Measurements from ENCODE around the gene RAD51B. TPM values are rescaled to one million over a fixed set of nuclear protein-coding genes. Genes with fewer than 3 reads are reported as not detected.

RAD51B gene
- total RNA-seq, 5 donors from 2014 or later (not counting 1 experiment from before 2014, with no cell fraction given), result 25.4 to 47.9 (median 30.0) TPM

- ChIA-PET CTCF (interaction anchor here in 1 of 2 donors (0.6 kb wide), 1 partner anchor 123 kb away, joined by 5 read pairs; no protein-coding TSS in a partner anchor), POLR2A (no interaction called here)
- Mint-ChIP-seq H3K27ac (peak overlapping the region; percentile 50 to 69), H3K9me3 (no peaks in the 10 kb centered on the region), H3K4me3 (peak overlapping the region in 1 of 3 donors; percentile 49), H3K27me3 (no peaks in the 10 kb centered on the region), H3K4me1 (peaks cover 39 to 58% (median 46%) of the 10 kb centered on the region in 3 donors), H3K36me3 (no peaks in the 10 kb centered on the region)
- ATAC-seq (replicated peaks in 1 of 4) (peak; percentile 31 to 76 (median 54)), DNase-seq (peak in 6 of 35 experiments; percentile 4 to 30 (median 12))
- H3K4me1 ChIP-seq (ENCODE audit: control insufficient read depth in 1 of 2, extremely low read depth in 1 of 2, insufficient read depth in 2 of 2, low read length in 2 of 2), result peaks cover 38 to 40% of the 10 kb centered on the region in 2 experiments
- H3K27me3 ChIP-seq (replicated peaks in 1 of 2; ENCODE audit: control insufficient read depth in 2 of 2, extremely low read depth in 1 of 2, insufficient read depth in 2 of 2, low read length in 1 of 2), result no peaks in the 10 kb centered on the region
- no peak overlapping the region for H3K4me3 ChIP-seq (ENCODE audit: control insufficient read depth in 1 of 2, extremely low read depth in 1 of 2, low read length in 1 of 2)
- no peaks in the 10 kb centered on the region for H3K9me3 ChIP-seq
- no peaks in the 10 kb centered on the region for H3K36me3 ChIP-seq (ENCODE audit: control insufficient read depth in 2 of 2, extremely low read depth in 1 of 2, insufficient read depth in 1 of 2, low read length in 1 of 2)
- 85% methylated on average over 6 of the region's 8 CpGs for WGBS (ENCODE audit: insufficient coverage)
- no peak overlapping the region for H3K27ac ChIP-seq (ENCODE audit: low read length)
These were observed 745.5 kb downstream of the RAD51B start for GRCh38 chr14:68564826-68565759.

DNA sequence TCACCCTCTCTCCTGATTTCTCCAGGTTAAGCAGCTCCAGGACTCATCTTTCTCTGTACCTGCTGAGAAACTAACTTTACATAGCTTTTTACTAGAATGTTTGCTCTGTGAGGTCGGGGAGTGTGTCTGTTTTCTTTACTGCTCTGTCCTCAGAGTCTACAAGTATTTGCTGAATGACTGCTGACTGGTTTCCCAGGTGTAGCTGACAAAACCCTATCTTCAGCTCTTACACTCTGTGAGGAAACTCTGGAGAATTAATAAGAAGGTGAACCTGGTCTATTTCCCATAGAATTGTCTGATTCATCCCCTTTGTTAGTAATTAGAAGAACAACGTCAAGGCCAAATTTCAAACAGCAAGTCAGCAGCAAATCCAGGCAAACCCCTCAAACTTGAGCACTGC, 746.5 kb downstream of the RAD51B start:
- no peaks in the 10 kb centered on the region for H3K36me3 Mint-ChIP-seq
- Histone ChIP-seq H3K27me3 (replicated peaks in 1 of 2; ENCODE audit: control insufficient read depth in 2 of 2, extremely low read depth in 1 of 2, insufficient read depth in 2 of 2, low read length in 1 of 2) (no peaks in the 10 kb centered on the region), H3K4me3 (ENCODE audit: control insufficient read depth in 1 of 2, extremely low read depth in 1 of 2, low read length in 1 of 2) (no peak overlapping the region), H3K36me3 (ENCODE audit: control insufficient read depth in 2 of 2, extremely low read depth in 1 of 2, insufficient read depth in 1 of 2, low read length in 1 of 2) (no peaks in the 10 kb centered on the region), H3K4me1 (ENCODE audit: control insufficient read depth in 1 of 2, extremely low read depth in 1 of 2, insufficient read depth in 2 of 2, low read length in 2 of 2) (peaks cover 38 to 40% of the 10 kb centered on the region in 2 experiments), H3K9me3 (no peaks in the 10 kb centered on the region), H3K27ac (ENCODE audit: low read length) (no peak overlapping the region)
- H3K27me3 Mint-ChIP-seq, result no peaks in the 10 kb centered on the region
- no peak for ATAC-seq (replicated peaks in 1 of 4)
- no peak overlapping the region for H3K4me3 Mint-ChIP-seq
- 90% methylated on average over 2 of the region's 2 CpGs for WGBS (ENCODE audit: insufficient coverage)
- no peak for DNase-seq
- CTCF ChIA-PET, result no interaction called here
- POLR2A ChIA-PET, result no interaction called here
- peak overlapping the region in 1 of 2 donors; percentile 46 for H3K27ac Mint-ChIP-seq
- no peaks in the 10 kb centered on the region for H3K9me3 Mint-ChIP-seq
- H3K4me1 Mint-ChIP-seq, result peaks cover 39 to 54% (median 46%) of the 10 kb centered on the region in 3 donors

DNA sequence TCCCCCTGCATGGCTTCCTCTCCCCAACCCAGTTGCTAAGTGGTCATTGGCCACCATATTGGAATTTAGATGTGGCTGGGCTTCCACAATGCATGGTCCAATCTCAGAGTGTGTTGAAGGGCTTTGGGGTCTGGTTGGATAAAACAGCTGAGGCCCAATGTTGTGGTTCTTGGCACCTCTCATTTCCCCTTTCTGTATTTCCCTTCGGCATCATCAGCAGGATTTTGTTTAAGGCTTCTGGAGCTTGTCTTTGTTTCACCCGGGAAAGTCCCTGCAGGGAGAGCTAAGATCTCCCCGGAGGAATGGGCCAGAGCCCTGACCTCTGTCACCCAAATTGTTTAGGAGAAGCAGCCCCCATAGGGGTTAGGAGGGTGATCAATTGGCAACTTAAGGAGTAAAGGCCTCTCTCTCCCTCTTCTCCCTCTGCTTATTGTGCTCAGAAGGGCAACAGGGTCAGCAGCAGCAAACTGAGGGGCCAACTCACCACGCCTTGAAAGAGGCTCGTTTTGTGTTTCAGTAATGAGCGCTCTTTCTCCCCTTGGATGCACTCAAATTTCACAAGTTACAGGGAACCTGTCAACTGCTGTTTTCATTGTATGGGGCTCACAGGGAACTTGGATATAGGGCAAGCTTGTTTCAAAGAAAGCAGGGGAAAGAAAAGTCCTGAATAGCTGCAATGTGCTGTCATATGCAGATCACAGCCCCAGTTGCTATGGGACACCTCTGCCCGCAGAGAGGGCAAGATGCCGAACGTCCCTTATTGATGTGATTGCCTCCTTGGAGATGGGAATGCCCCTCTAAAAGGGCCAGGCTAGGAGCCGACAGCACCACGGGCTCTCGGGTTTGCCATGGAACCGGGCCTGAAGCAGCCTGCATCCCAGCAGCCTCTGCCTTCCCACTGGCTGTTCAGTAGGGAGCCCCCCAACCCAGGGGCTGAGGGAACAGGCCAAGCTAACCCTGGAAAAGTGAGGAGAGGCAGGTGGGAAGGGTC, 749.6 kb downstream of the RAD51B start:
- ChIA-PET POLR2A (no interaction called here), CTCF (interaction anchor here in 1 of 2 donors (0.5 kb wide), 1 partner anchor 404 kb away, joined by 3 read pairs; no protein-coding TSS in a partner anchor)
- H3K27me3 ChIP-seq (replicated peaks in 1 of 2; ENCODE audit: control insufficient read depth in 2 of 2, extremely low read depth in 1 of 2, insufficient read depth in 2 of 2, low read length in 1 of 2), result no peaks in the 10 kb centered on the region

DNA sequence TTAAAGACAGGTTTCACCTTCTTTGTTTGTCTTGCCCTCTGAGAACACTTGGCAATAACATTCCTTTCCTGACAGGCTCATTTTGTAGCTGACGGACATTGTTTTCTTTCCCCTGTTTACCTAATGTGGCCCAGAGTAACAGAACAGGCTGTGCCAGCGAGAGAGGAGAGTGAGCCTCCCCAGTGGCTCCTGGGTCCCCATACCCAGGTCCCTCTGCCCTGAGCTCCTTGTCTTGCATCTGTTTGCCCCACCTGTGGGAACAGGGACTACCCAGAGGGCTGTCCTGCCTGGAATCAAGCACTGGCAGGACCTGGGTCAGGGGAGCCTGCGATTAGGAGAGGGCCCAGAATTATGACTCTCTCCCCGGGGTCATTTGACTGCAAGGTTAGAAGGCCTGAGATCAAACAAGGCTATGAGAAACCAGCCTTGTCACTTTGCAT, 750.4 kb downstream of the RAD51B start:
- ChIA-PET CTCF (no interaction called here), POLR2A (no interaction called here)
- H3K36me3 ChIP-seq (ENCODE audit: control insufficient read depth in 2 of 2, extremely low read depth in 1 of 2, insufficient read depth in 1 of 2, low read length in 1 of 2), result peaks cover 0 to under 1% of the 10 kb centered on the region in 2 donors
- H3K27ac ChIP-seq (ENCODE audit: low read length), result no peak overlapping the region
- no peaks in the 10 kb centered on the region for H3K36me3 Mint-ChIP-seq
- no peaks in the 10 kb centered on the region for H3K27me3 Mint-ChIP-seq
- H3K9me3 ChIP-seq, result no peaks in the 10 kb centered on the region
- no peak for ATAC-seq (replicated peaks in 1 of 4)
- no peak overlapping the region for H3K4me3 ChIP-seq (ENCODE audit: control insufficient read depth in 1 of 2, extremely low read depth in 1 of 2, low read length in 1 of 2)
- H3K4me1 Mint-ChIP-seq, result peaks cover 13 to 25% (median 15%) of the 10 kb centered on the region in 3 donors
- DNase-seq, result no peak
- H3K9me3 Mint-ChIP-seq, result no peaks in the 10 kb centered on the region
- H3K27ac Mint-ChIP-seq, result no peak overlapping the region
- 92% methylated on average over 4 of the region's 4 CpGs for WGBS (ENCODE audit: insufficient coverage)
- H3K4me1 ChIP-seq (ENCODE audit: control insufficient read depth in 1 of 2, extremely low read depth in 1 of 2, insufficient read depth in 2 of 2, low read length in 2 of 2), result peaks cover 7 to 8% of the 10 kb centered on the region in 2 experiments
- H3K4me3 Mint-ChIP-seq, result no peak overlapping the region
- H3K27me3 ChIP-seq (replicated peaks in 1 of 2; ENCODE audit: control insufficient read depth in 2 of 2, extremely low read depth in 1 of 2, insufficient read depth in 2 of 2, low read length in 1 of 2), result no peaks in the 10 kb centered on the region

More for the DNA sequence above, 749.6 kb downstream of the RAD51B start:
- H3K9me3 Mint-ChIP-seq, result no peaks in the 10 kb centered on the region
- Histone ChIP-seq H3K36me3 (ENCODE audit: control insufficient read depth in 2 of 2, extremely low read depth in 1 of 2, insufficient read depth in 1 of 2, low read length in 1 of 2) (no peaks in the 10 kb centered on the region), H3K9me3 (no peaks in the 10 kb centered on the region), H3K4me3 (ENCODE audit: control insufficient read depth in 1 of 2, extremely low read depth in 1 of 2, low read length in 1 of 2) (no peak overlapping the region), H3K4me1 (ENCODE audit: control insufficient read depth in 1 of 2, extremely low read depth in 1 of 2, insufficient read depth in 2 of 2, low read length in 2 of 2) (peaks cover 15 to 16% of the 10 kb centered on the region in 2 experiments), H3K27ac (ENCODE audit: low read length) (no peak overlapping the region)
- H3K27ac Mint-ChIP-seq, result no peak overlapping the region
- no peak for ATAC-seq (replicated peaks in 1 of 4)
- no peaks in the 10 kb centered on the region for H3K36me3 Mint-ChIP-seq
- H3K4me1 Mint-ChIP-seq, result peaks cover 21 to 33% (median 21%) of the 10 kb centered on the region in 3 donors
- WGBS (ENCODE audit: insufficient coverage), result 85% methylated on average over 8 of the region's 13 CpGs
- no peak for DNase-seq
- no peaks in the 10 kb centered on the region for H3K27me3 Mint-ChIP-seq
- no peak overlapping the region for H3K4me3 Mint-ChIP-seq

DNA sequence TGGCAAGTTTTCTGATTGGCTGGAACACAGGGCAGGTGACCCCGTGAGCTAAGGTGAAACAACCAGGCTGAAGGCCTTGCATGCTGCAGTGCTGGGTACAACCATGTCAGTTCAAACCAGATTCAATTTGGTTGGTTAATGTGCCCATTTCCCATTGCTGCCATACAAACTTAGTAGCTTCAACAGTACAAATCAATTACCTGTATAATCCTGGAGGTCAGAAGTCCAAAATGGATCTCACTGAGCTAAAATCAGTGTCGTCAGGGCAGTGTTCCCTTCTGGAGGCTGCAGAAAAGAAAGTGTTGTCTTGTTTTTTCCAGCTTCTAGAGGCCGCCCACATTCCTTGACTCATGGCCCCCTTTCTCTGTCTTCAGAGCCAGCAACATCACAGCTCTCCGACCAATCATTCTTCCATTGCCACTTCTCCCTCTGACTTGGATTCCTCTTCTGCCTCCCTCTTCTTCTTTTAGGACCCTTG, 751.6 kb downstream of the RAD51B start:
- ChIA-PET POLR2A (no interaction called here), CTCF (interaction anchor here in 1 of 2 donors (1.0 kb wide), 1 partner anchor 338 kb away, joined by 3 read pairs; no protein-coding TSS in a partner anchor)
- peaks cover 2 to 14% (median 3%) of the 10 kb centered on the region in 3 donors for H3K4me1 Mint-ChIP-seq
- WGBS (ENCODE audit: insufficient coverage), result 100% methylated on average over 3 of the region's 4 CpGs
- H3K27me3 Mint-ChIP-seq, result no peaks in the 10 kb centered on the region
- ATAC-seq (replicated peaks in 1 of 4) (no peak), DNase-seq (no peak)
- H3K27ac ChIP-seq (ENCODE audit: low read length), result no peak overlapping the region
- H3K4me3 Mint-ChIP-seq, result no peak overlapping the region
- H3K27me3 ChIP-seq (replicated peaks in 1 of 2; ENCODE audit: control insufficient read depth in 2 of 2, extremely low read depth in 1 of 2, insufficient read depth in 2 of 2, low read length in 1 of 2), result no peaks in the 10 kb centered on the region
- H3K36me3 Mint-ChIP-seq, result no peaks in the 10 kb centered on the region
- H3K4me1 ChIP-seq (ENCODE audit: control insufficient read depth in 1 of 2, extremely low read depth in 1 of 2, insufficient read depth in 2 of 2, low read length in 2 of 2), result peaks cover 0 to 2% of the 10 kb centered on the region in 2 experiments
- no peak overlapping the region for H3K27ac Mint-ChIP-seq
- no peaks in the 10 kb centered on the region for H3K9me3 ChIP-seq
- H3K4me3 ChIP-seq (ENCODE audit: control insufficient read depth in 1 of 2, extremely low read depth in 1 of 2, low read length in 1 of 2), result no peak overlapping the region
- peaks cover 0 to 3% of the 10 kb centered on the region in 2 donors for H3K36me3 ChIP-seq (ENCODE audit: control insufficient read depth in 2 of 2, extremely low read depth in 1 of 2, insufficient read depth in 1 of 2, low read length in 1 of 2)
- no peaks in the 10 kb centered on the region for H3K9me3 Mint-ChIP-seq
